ENCODE data around the gene ABCD3. TPM values are rescaled to one million over a fixed set of nuclear protein-coding genes. Genes with fewer than 3 reads are reported as not detected.

Gene ABCD3
- total RNA-seq, 1 experiment from 2014 or later: 48.8 TPM

DNA sequence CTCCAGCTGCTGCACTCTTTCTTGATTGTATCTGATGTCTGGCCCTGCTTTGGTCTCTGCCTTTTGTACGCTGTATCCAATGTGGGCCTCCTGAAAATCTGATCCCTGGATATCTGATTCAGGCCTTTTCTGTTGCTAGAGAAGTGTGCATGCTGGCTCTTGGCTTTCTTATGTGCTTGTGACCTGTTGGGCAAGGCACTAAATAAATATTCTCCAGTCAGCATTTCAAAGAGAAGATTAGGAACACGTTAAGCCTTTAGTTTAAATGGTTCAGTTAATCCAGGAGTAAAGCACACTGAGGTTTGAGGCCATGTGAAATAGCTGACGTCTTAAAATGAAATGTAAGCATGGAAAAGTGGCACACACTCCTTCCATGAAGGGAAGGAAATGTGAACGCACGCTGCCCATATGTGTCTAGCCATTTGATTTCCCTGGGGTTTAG is 132.6 kb downstream of the ABCD3 start (continued):
- TF ChIP-seq REST (IDR thresholded peaks at IDR 0.05; ENCODE audit: low read depth) (no peak), SP1 (IDR thresholded peaks at IDR 0.05; ENCODE audit: low read depth) (no peak), FOSL1 (IDR thresholded peaks at IDR 0.05; ENCODE audit: low read depth) (no peak), ELF1 (IDR thresholded peaks at IDR 0.05; ENCODE audit: borderline replicate concordance, low read depth) (no peak)

DNA sequence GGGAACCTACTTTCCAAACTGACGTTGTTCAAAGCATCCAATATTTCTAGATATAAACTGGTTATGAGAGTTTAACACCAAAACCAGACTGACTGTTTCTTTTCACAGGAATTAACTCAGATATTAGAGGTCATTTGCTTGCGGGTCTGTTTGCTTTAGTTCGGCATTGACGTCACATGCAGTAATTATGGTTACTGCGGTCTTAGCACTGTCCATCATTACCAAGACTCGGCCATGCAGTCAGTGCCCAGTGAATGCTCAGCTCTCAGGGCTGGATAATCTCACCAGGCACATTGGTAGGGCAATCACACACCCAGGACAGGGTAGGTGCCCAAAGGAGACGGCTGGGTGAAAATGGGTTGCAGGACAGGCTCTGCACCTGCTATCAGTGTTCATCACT is 133.3 kb downstream of the ABCD3 start:
- POLR2A ChIA-PET: no interaction called here
- Histone ChIP-seq H3K4me2 (ENCODE audit: low read length) (no peak overlapping the region; the same call in 1 of the 2 replicates), H3K9me3 (ENCODE audit: control insufficient read depth in 1 of 2, insufficient read depth in 1 of 2, low read depth in 1 of 2, low read length in 2 of 2) (no peaks in the 10 kb centered on the region), H3K36me3 (ENCODE audit: control insufficient read depth in 1 of 2, insufficient read depth in 2 of 2, low read length in 2 of 2) (no peaks in the 10 kb centered on the region), H3K4me3 (replicated peaks in 1 of 2; ENCODE audit: low read depth in 1 of 2, low read length in 2 of 2) (no peak overlapping the region), H3K27ac (ENCODE audit: low read depth, low read length) (no peak overlapping the region), H3K79me2 (ENCODE audit: insufficient read depth, low read length) (no peaks in the 10 kb centered on the region), H3K27me3 (ENCODE audit: insufficient read depth, low read length) (no peaks in the 10 kb centered on the region), H2AFZ (ENCODE audit: low read depth, low read length, poor library complexity, severe bottlenecking) (no peak overlapping the region), H3K9me2 (ENCODE audit: insufficient read depth) (no peaks in the 10 kb centered on the region), H3K4me1 (ENCODE audit: control insufficient read depth in 1 of 2, insufficient read depth in 2 of 2, low read length in 2 of 2) (peaks cover 3 to 33% of the 10 kb centered on the region in 2 experiments; a peak in 3 of 4 replicates), H3K9ac (ENCODE audit: low read length) (no peak overlapping the region), H4K20me1 (ENCODE audit: insufficient read depth) (no peaks in the 10 kb centered on the region)
- CTCF ChIA-PET: no interaction called here
- no peak for DNase-seq (ENCODE audit: low read depth, low spot score)
- TF ChIP-seq ZBTB33 (IDR thresholded peaks at IDR 0.05; ENCODE audit: extremely low read depth, insufficient replicate concordance, low read length) (no peak), EZH2 (IDR thresholded peaks at IDR 0.05) (no peak), CTCF (IDR thresholded peaks at IDR 0.05 in 2 of 3, conservative IDR thresholded peaks at IDR 0.05 in 1 of 3; ENCODE audit: borderline replicate concordance in 1 of 3, insufficient read depth in 1 of 3, low read depth in 2 of 3, low read length in 2 of 3) (no peak), SRF (IDR thresholded peaks at IDR 0.05; ENCODE audit: low read depth) (no peak), POLR2AphosphoS5 (IDR thresholded peaks at IDR 0.05; ENCODE audit: low read depth, low read length) (no peak), YY1 (IDR thresholded peaks at IDR 0.05; ENCODE audit: extremely low read depth, insufficient replicate concordance, low read depth, low read length) (no peak), JUND (IDR thresholded peaks at IDR 0.05) (no peak), SIN3A (IDR thresholded peaks at IDR 0.05; ENCODE audit: low read depth) (no peak)
- no peak for ATAC-seq
- RAD21 ChIA-PET (ENCODE audit: low non-redundant PET in 1 of 2, low total read pairs in 2 of 2, uncharacterized antibody in 2 of 2, unreplicated experiment in 2 of 2): no interaction called here
- intact Hi-C loops (cut with micrococcal nuclease): no loop called here
- BruUV-seq (replicated peaks): no TSS peak
